ENCODE measurements around the gene PREX1. TPM values are rescaled to one million over a fixed set of nuclear protein-coding genes. Genes with fewer than 3 reads are reported as not detected.

PREX1 gene
- total RNA-seq, 2 experiments from 2014 or later: 36.5 to 39.2 TPM

DNA sequence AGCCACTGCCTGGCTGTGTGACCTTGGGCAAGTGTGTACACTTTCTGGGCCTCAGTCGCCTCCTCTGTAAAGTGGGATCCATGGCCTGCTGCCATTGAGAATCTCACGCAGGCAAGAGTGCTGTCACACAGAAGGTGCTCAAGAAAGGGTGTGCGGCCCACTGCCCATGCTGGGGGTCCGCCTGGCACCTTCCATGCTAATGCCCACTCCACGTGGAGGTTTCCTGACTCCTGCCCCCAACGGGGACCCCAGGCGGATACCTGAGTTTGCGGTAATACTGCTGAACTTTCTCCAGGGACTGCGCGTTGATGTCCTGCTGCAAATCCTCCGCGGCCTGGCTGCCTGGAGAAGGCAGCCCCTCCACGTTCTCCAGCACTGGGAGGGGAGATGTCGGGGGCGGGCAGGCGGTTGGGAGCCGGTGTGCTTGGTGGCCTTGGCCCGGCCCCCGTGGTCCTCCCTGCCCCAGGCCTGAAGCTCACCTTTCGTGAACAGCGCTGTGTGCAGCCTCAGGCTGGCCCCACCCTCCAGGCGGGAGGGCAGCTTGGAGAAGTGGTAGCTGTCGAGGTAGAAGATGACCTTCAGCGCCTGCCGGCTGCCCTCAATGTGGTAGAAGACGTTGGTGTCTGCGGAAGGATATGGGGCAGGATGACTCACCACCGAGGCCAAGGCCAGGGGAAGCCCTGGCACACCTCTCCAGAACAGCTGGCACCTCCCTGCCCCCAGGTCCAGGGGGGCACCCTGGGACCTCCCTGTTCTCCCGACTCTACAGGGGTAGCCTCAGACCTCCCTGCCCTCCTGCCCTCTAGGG is 195.6 kb downstream of the PREX1 start:
- Mint-ChIP-seq H3K27ac (no peak overlapping the region), H3K36me3 (ENCODE audit: low read depth) (peaks cover 8% of the 10 kb centered on the region), H3K27me3 (no peaks in the 10 kb centered on the region), H3K9me3 (ENCODE audit: low read depth) (no peaks in the 10 kb centered on the region), H3K4me3 (no peak overlapping the region), H3K4me1 (peaks cover 3% of the 10 kb centered on the region)
- intact Hi-C loops (cut with DNase I, micrococcal nuclease): no loop called here
- DNase-seq: no peak
- POLR2A ChIA-PET: no interaction called here
- ATAC-seq: no peak
- CTCF ChIA-PET: interaction anchor here (0.6 kb wide), 1 partner anchor 194 kb away, joined by 3 read pairs; no protein-coding TSS in a partner anchor

DNA sequence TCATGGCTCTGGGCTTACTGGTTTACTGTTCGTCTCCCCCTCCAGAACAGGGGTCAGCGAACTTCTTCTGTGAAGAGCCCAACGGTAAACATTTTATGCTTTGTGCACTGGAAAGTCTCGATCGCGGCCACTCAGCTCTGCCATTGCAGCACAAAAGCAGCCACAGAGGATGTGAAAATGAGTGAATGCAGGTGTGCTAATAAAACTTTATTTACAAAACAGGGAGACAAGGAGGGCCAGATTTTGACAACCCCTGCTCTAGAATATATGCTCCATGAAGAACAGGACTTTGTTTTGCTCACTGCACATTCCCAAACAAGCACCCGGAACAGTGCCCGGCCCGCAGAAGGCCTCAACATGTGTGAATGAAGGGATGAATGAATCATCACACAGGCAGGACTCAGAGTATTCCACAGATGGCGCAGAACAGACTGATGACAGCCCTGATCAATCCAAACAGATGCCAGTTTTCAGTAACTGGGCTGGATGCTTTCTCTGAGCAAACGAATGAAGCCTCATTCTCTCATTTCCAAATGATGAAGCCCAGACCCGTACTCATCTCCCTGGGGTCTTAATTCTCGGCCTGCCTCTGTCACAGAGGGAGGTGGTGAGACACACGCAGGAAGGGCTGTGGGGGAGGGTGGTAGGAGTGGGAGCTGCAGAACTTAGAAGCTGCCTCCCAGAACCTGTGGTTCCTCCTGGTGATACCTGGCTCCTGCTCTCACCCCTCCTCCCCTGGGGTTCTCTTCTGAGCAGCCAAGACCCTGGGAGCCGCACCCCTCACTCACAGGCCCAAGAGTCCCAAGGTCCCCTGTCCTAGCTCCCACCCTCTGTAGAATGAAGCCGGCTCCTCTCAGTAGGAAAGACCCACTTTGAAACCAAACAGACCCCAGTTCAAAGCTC is 196.4 kb downstream of the PREX1 start:
- Mint-ChIP-seq H3K4me1 (peaks cover 10% of the 10 kb centered on the region), H3K27ac (no peak overlapping the region), H3K4me3 (no peak overlapping the region), H3K9me3 (ENCODE audit: low read depth) (no peaks in the 10 kb centered on the region), H3K36me3 (ENCODE audit: low read depth) (peaks cover 10% of the 10 kb centered on the region), H3K27me3 (no peaks in the 10 kb centered on the region)
- intact Hi-C loops (cut with DNase I, micrococcal nuclease): no loop called here
- no peak for ATAC-seq
- CTCF ChIA-PET: no interaction called here
- POLR2A ChIA-PET: no interaction called here
- no peak for DNase-seq

DNA sequence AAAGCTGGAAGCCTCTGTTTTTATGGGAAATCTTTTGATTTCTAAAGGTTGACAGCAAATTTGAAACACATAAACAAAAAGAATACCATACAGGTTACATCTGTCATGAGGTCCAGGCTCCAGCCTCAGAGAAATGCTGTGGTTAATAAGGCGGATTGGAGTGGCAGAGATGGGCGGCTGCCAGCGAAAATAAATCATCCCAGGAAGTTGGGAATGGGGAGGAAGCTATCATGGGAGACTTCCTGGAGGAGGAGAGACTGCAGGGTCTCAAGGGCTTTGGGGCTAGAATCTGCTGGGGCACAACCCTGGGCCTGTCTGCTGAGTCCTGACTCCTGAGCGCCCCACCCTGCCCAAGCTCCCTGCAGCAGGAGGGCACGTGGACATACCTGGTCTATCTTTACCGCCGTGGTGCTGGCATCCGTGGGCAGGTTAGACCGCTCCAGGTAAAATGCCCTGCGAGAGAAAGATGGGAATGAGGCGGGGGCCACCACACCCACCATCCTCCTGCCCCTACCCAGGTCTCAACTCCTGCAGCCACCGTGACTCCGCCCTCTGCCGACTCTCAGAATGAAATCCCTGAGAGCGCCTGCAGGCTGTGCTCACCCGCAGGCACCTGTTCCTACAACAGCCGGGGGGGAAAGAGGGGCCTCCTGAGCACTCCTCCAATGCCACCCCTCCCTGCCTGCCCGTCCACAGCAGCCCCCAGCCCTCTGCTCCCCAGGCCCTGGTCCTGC is 197.3 kb downstream of the PREX1 start:
- ChIA-PET POLR2A (no interaction called here), CTCF (interaction anchor here (0.7 to 2.1 kb wide), 3 partner anchors 10 to 1133 kb away, joined by 3 to 16 read pairs (median 4); no protein-coding TSS in a partner anchor)
- intact Hi-C loops (cut with DNase I, micrococcal nuclease): no loop called here
- DNase-seq: no peak
- Mint-ChIP-seq H3K27me3 (no peaks in the 10 kb centered on the region), H3K36me3 (ENCODE audit: low read depth) (peaks cover 15% of the 10 kb centered on the region), H3K4me3 (no peak overlapping the region), H3K4me1 (peaks cover 10% of the 10 kb centered on the region), H3K27ac (no peak overlapping the region), H3K9me3 (ENCODE audit: low read depth) (no peaks in the 10 kb centered on the region)
- ATAC-seq: no peak

DNA sequence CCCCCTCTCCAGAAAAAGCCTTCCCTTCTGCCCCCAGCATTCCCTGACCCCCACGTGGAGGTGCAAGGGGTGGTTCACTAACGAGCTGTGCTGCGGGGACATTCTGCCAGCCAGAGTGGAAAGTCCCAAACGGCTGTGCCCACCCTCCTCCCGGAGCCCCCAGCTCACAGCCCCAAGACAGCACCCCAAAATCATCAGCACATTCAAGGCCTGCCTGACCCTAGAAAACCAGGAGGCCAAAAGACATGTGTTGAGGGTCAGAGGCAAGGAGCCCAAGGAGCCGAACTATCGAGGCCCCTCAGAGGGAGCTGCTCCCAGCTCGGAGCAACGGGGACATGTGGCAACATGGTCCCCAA is 197.9 kb downstream of the PREX1 start:
- intact Hi-C loops (cut with DNase I, micrococcal nuclease): loop anchor here in 1 of 2 experiments (10.0 kb wide), 1 partner anchor 1435 kb away; no protein-coding TSS in a partner anchor
- no peak overlapping the region for H3K4me3 Mint-ChIP-seq
- peaks cover 10% of the 10 kb centered on the region for H3K4me1 Mint-ChIP-seq
- peaks cover 18% of the 10 kb centered on the region for H3K36me3 Mint-ChIP-seq (ENCODE audit: low read depth)
- DNase-seq: no peak
- CTCF ChIA-PET: interaction anchor here (0.7 to 2.1 kb wide), 3 partner anchors 9 to 1133 kb away, joined by 3 to 16 read pairs (median 4); no protein-coding TSS in a partner anchor
- POLR2A ChIA-PET: no interaction called here
- no peak for ATAC-seq
- no peaks in the 10 kb centered on the region for H3K9me3 Mint-ChIP-seq (ENCODE audit: low read depth)
- no peak overlapping the region for H3K27ac Mint-ChIP-seq
- H3K27me3 Mint-ChIP-seq: no peaks in the 10 kb centered on the region

DNA sequence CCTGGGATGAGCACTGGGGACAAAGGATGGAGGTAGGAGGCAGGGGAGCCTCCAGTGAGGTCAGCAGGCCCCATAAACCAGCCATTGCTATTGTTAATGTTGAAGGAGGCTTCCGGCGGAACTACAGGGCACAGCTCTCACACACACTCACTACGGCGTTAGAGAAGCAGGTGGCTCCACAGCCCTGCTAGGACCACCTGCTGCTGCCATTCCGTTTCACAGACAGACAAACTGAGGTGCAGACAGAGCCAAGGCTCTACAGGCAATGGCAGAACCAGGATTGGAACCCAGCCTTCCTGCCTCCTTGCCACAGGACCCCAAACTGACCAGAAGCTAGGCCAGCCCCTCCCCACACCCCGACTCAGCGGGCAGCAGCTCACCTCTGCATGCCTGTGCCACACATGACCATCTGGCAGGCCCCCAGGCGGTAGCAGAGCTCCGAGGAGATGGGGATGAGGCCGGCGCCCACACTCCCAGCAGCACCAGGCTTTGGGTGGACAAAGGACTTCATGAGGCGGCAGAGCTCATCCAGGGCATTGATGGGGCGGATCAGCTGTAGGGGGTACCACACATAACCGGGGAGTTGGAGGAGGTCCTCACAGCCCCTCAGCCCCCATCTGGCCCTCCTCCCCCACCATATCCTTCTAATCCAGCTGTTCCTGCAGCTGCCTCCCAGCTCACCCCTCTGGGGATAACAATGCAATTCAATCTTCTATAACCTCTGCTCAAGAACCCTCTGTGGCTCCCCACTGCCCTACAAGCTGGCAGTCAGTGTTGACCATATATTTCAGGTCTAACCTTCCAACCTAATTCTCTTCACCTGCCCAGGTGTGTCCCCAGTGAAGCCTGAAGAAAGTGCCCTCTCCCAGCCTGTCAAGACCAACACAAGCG is 198.5 kb downstream of the PREX1 start:
- H3K4me3 Mint-ChIP-seq: no peak overlapping the region
- no peak for DNase-seq
- ChIA-PET CTCF (interaction anchor here (1.4 to 2.1 kb wide), 2 partner anchors 9 to 275 kb away, joined by 4 to 16 read pairs; no protein-coding TSS in a partner anchor), POLR2A (no interaction called here)
- no peak for ATAC-seq
- H3K27ac Mint-ChIP-seq: no peak overlapping the region
- intact Hi-C loops (cut with DNase I, micrococcal nuclease): loop anchor here in 1 of 2 experiments (10.0 kb wide), 1 partner anchor 1435 kb away; no protein-coding TSS in a partner anchor
- H3K4me1 Mint-ChIP-seq: peaks cover 10% of the 10 kb centered on the region
- no peaks in the 10 kb centered on the region for H3K27me3 Mint-ChIP-seq
- H3K9me3 Mint-ChIP-seq (ENCODE audit: low read depth): no peaks in the 10 kb centered on the region
- H3K36me3 Mint-ChIP-seq (ENCODE audit: low read depth): peaks cover 16% of the 10 kb centered on the region

DNA sequence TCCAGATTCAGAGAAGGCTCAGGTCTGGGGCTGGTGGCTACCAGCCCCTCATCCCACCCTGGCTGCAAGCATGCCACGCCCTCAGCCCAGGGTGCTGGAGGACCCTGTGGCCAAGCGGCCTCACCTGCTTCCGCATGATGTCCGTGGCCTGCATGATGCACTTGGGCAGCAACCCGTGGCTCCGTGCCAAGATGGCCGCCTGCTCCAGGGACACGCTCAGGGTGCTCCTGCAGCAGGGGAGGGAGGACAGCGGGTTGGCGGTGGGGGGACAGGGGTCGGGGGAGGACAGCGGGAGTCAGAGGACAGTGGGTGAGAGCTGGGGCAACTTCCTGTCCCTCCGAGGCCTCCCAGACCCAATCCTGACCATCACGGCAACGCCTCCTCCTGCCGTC is 200.1 kb downstream of the PREX1 start:
- Mint-ChIP-seq H3K4me3 (no peak overlapping the region), H3K4me1 (peaks cover 10% of the 10 kb centered on the region), H3K27ac (no peak overlapping the region), H3K27me3 (no peaks in the 10 kb centered on the region), H3K9me3 (ENCODE audit: low read depth) (no peaks in the 10 kb centered on the region), H3K36me3 (ENCODE audit: low read depth) (peaks cover 12% of the 10 kb centered on the region)
- intact Hi-C loops (cut with DNase I, micrococcal nuclease): loop anchor here in 1 of 2 experiments (10.0 kb wide), 1 partner anchor 1433 kb away; no protein-coding TSS in a partner anchor
- DNase-seq: no peak
- POLR2A ChIA-PET: no interaction called here
- no peak for ATAC-seq
- CTCF ChIA-PET: interaction anchor here (0.8 kb wide), 1 partner anchor 587 kb away, joined by 4 read pairs; no protein-coding TSS in a partner anchor

DNA sequence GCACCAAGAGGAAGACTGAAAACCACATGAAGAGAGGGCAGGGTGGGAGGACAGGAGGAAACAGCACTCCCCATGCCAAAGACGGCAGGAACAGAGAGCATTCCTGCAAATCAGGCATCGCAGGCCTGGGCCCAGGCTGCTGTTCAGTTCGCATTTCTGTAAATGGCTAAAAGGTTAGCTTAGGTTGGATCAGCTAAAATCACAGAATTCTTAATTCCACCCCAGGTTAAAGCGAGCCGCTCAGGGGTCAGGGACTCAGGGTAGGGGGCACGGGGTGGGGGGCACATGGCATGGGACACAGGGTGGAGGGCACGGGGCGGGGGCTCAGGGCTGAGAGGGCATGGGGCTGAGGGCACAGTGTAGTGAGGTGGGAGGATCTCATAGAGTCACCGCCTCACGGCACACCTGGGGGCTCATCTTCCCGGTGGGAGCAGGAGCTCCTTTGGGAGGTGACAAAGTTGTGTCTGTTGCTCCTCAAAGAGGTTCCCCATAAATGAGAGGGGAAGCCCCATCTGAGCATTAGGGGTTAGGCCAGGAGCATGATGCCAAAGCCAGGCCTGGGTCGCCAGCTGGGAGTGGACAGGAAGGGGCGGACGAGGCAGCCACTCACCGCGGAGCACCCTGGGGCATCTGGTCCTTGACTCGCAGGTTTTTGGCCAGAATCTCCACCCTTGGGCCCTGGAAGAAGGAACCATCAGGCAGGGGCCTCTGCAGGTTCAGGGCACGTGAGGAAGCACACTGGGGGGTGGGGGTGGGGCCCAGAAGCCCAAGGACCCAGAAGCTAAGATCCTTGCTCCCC is 200.7 kb downstream of the PREX1 start:
- POLR2A ChIA-PET: interaction anchor here (0.7 kb wide), 1 partner anchor 946 kb away, joined by 3 read pairs; no protein-coding TSS in a partner anchor
- no peak for DNase-seq
- H3K36me3 Mint-ChIP-seq (ENCODE audit: low read depth): peaks cover 12% of the 10 kb centered on the region
- no peaks in the 10 kb centered on the region for H3K27me3 Mint-ChIP-seq
- H3K9me3 Mint-ChIP-seq (ENCODE audit: low read depth): no peaks in the 10 kb centered on the region
- intact Hi-C loops (cut with DNase I, micrococcal nuclease): loop anchor here in 1 of 2 experiments (10.0 kb wide), 1 partner anchor 1432 kb away; no protein-coding TSS in a partner anchor
- H3K4me3 Mint-ChIP-seq: no peak overlapping the region
- CTCF ChIA-PET: interaction anchor here (0.6 to 0.8 kb wide), 2 partner anchors 8 to 587 kb away, joined by 3 to 4 read pairs; no protein-coding TSS in a partner anchor
- peaks cover 10% of the 10 kb centered on the region for H3K4me1 Mint-ChIP-seq
- peak; percentile 47 for ATAC-seq
- H3K27ac Mint-ChIP-seq: peak overlapping the region; percentile 76

DNA sequence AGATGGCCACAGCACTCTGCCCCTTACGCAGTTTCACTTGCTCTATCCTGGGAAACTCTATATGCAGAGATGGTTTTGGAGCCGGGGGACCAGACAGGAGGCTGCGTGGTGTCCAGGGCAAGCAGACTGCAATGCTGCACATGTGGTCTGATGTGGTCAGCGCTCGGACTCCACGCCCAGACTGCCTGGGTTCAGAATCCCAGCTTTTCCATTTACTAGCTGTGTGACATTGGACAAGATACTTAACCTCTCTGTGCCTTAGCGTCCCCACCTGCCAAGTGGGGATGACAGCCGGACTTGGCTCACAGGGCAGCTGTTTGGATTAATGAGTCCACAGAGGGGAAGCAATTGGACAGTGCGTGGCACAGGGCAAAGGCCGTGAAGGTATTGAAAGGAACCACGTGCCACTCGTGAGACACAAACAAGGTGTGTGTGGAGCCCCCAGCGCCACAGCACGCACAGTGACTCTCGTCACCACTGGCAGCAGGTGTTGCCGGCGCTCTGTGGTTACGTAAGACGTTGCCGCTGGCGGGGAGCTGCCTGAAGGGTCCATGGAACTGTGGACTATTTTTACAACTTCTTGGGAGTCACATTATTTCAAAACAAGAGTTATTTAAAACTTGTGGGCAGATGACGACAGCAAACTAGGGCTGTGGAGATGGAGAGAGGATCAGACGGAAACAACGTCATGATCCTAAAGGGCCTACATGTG is 201.4 kb downstream of the PREX1 start:
- Mint-ChIP-seq H3K27me3 (no peaks in the 10 kb centered on the region), H3K27ac (peak overlapping the region; percentile 76), H3K9me3 (ENCODE audit: low read depth) (no peaks in the 10 kb centered on the region), H3K4me1 (peaks cover 10% of the 10 kb centered on the region), H3K36me3 (ENCODE audit: low read depth) (peaks cover 12% of the 10 kb centered on the region), H3K4me3 (no peak overlapping the region)
- ChIA-PET CTCF (interaction anchor here (0.6 kb wide), 1 partner anchor 9 kb away, joined by 3 read pairs; no protein-coding TSS in a partner anchor), POLR2A (interaction anchor here (0.5 to 0.7 kb wide), 2 partner anchors 114 to 945 kb away, joined by 3 to 6 read pairs; no protein-coding TSS in a partner anchor)
- DNase-seq (peak; percentile 43), ATAC-seq (peak; percentile 48)
- intact Hi-C loops (cut with DNase I, micrococcal nuclease): loop anchor here in 1 of 2 experiments (10.0 kb wide), 1 partner anchor 1432 kb away; no protein-coding TSS in a partner anchor
